ENCODE results near the gene SIPA1L3.

SIPA1L3 gene

DNA sequence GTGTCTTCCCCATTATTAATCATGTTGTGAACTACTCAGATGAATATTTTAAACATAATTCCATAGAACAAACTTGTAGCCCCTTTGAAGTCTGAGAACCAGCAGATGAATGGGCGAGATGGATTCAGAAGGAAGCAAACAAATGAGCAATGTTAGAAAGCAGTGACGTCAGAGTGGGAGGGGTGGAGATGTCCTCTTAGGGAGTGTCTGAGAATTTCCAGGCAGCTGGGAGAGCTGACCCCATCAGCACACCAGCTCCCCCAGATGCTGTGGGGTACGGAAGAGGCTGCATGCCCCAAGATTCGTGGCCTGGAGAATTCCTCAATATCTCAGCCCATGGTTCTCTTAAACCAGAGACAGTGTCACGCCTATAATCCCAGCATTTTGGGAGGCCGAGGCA, 248.4 kb downstream of the SIPA1L3 start:
- DNase-seq (ENCODE audit: low spot score) = no peak

DNA sequence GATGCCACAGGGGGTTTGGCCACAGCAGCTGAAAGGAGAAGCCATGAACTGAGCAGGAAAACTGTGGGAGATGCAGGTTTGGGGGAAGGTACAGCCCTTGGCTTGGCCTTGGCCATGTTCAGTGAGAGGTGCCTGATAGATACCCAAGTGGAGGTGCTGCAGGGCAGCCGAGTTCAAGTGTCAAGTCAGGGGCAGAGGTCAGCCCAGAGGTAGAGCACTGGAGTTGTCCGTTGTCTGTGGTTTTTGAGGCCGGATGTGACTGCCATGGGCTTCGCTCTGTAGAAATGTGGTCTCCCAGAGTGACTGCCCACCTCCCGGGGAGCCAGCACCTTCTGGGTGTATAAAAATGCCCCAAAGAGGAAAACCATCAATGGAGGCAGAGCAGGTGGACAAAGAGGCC, 251.7 kb downstream of the SIPA1L3 start:
- DNase-seq (ENCODE audit: low spot score) = no peak

DNA sequence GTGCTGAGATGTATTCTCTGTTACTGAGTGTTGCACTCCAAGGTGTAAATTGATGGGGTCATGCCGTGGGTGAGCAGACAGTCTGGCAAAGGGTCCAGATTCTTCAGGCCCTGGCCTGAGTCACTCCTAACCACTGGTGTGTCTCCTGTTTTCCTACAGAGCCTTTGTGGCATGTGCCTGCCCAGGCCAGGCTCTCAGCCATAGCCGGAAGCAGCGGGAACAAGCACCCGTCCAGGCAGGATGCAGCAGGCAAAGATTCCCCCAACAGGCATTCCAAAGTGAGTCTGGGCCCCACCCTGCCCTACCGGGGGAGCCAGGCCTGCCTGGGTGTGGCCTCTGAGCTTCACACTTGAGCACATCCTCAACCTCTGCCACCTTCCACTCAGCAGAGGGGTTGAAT, 255.1 kb downstream of the SIPA1L3 start:
- no peak for DNase-seq (ENCODE audit: low spot score)

DNA sequence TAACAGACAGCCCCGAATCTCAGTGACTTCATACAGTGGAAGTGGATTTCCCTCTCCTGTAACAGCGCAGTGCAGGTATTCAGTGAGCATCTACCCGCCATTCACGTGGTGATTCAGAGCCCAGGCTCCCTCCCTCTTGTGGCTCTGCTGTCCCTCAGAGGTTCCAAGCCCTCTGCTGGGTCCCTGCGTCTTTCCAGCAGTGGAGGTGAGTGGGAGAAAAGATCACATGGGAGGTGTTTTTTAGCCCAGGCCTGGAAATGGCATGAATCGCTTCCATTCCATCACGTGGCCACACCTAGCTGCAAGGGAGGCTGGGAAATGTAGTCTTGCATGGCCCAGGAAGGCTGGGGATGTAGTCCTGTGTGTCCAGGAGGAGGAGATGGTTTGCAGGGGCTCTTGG, 255.6 kb downstream of the SIPA1L3 start:
- no peak for DNase-seq (ENCODE audit: low spot score)

DNA sequence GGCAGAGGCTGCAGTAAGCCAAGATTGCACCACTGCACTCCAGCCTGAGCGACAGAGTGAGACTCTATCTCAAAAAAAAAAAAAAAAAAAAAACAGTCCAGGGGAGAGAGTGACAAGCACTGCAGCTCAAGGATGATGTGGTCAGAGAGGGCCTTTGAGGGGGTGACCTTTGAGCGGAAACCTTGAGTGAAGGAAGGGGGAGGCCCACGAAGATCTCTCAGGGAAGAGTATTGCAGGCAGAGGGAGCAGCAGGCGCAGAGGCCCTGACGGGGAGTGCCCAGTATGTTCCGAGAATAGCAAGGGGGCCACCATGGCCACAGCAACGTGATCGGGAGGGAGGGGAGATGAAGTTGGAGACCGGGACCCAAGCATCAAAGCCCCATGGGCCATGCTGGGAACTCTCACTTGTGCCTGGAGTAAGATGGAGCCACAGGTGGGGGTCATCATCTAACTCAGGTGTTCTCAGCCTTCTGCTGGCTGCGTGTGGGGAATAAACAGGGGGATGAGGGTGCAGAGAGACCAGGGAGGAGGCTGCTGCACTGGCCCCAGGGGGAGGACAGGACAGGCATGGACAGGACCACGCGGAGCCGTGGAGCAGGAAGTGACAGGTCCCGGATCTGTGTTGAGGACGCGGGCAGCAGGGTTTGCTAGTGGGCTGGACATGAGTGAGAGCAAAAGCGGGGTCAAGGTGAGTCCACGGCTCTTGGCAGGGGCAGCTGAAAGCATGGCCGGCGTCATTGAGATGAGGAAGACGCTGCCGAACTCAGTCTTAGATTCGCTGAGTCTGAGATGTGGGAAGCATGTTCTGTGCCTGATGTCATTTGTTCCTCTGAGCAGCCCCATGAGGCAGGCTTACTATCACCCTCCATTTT, 256.6 kb downstream of the SIPA1L3 start:
- no peak for DNase-seq (ENCODE audit: low spot score)

DNA sequence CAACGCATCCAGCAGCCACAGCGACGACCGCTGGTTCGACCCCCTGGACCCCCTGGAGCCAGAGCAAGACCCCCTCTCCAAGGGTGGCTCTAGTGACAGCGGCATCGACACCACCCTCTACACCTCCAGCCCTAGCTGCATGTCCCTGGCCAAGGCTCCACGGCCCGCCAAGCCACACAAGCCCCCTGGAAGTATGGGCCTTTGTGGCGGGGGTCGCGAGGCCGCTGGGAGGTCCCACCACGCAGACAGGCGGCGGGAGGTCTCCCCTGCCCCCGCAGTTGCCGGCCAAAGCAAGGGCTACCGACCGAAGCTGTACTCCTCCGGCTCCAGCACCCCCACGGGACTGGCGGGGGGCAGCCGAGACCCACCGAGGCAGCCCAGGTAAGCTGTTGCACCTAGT, 257.5 kb downstream of the SIPA1L3 start:
- DNase-seq (ENCODE audit: low spot score) = no peak

DNA sequence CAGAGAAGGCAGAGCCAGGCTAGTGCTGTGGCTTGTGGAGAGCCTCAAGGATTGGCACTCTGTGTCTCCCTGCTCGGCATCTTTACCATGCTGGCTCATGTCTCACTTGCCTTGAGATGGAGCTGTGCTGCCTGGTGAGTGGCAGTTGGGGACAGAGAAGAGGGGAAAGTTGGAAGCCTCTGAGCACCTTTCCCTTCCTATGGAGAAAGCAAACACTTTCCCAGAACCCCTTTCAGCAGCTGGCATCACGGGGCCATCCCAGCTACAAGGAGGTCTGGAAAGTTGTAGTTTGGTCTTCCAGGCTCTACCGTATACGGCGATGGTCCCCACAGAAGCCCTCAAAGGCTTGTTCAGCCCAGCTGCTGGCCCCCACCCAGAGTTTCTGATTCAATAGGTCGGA, 258.3 kb downstream of the SIPA1L3 start:
- DNase-seq (ENCODE audit: low spot score) = no peak

DNA sequence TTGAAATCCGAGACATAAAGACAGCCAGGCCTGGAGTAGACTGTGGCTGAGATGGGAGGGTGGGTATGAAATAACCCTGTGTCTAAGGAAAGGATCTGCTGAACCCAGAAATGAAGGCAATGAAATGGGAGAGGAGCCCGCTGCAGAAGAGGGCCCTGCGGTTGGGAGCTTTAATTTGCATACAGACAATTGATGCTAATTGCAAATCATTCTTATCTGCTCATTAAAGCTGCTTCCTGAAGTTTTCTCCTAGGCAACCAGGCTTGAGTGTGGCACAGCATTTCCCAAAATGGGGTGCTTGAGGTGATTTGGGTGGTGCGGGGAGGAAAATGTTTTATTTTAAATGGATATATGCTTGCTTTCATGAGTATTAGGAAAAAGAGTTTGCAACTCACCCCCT, 261.6 kb downstream of the SIPA1L3 start:
- no peak for DNase-seq (ENCODE audit: low spot score)

DNA sequence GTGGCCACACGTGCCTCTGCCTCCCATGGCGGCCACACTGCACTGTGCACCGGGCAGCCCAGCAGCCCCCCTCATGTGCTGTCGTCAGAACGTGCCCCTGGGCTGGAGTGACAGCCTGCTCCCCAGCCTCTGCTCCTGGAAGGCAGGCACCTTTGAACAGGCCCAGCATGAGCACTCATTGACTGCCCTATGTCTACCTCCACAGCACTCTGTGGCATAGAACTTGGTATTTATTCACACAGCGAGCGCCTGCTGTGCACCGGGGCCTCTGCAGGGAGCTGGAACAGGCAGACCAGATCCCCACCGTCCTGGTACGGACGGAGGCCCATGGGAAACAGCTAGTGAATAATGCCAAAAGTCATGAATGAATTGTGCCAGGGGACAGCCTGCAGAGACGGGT, 263.3 kb downstream of the SIPA1L3 start:
- DNase-seq (ENCODE audit: low spot score) = no peak

DNA sequence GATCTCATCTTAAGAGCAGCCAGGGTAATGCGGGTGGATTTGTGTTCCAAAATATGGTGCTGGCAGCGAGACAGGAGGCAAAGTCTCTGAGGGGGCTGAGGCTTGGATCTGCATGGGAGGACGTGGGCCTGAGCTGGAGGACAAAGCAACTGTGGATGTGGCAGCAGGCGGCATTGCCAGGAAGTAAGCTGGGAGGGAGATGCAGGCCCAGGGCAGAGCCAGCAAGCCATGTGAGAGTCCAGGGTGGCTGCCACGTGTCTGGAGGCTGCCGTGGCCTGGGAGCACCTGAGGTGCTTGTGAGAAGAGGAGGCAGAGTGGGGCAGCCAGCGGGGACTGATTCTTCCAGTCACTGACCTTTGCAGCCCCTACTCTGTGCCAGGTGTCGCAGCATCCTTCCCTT, 265.0 kb downstream of the SIPA1L3 start:
- DNase-seq (ENCODE audit: low spot score) = no peak

DNA sequence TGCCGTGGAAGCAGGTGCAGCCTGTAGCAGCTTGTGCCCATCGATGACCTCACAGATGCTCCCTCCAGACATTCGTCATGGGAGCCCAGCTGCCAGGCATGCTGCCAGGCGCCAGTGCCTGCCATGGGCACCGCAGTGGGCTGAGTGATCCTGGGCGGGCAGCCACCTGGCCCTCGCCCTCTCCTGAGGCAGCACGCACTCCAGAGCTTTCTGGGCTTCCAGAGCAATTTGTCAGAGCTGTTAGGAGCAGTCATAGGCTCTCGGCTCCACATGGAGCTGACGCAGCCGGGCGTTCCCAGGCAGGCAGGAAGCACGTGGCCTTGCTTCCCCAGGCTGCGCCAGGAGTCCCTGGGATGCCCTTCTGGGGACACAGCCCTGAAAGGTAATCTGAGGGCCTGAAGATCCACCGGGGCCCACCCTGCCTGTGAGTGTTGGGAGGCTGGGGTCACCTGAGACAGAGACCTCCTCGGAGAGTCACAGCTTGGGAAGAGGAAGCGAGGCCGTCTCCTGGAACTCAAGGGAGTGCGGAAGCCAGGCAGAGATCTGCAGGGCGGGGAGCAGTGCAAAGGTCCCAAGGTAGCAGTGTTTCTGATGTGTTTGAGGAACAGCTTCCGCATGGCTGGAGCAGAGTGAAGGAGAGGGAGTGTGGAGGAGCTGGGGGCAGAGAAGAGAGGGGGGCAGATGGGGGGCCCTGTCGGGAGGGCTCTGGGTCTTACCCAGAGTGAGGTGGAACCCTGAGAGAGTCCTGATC, 266.5 kb downstream of the SIPA1L3 start:
- DNase-seq (ENCODE audit: low spot score) = no peak

DNA sequence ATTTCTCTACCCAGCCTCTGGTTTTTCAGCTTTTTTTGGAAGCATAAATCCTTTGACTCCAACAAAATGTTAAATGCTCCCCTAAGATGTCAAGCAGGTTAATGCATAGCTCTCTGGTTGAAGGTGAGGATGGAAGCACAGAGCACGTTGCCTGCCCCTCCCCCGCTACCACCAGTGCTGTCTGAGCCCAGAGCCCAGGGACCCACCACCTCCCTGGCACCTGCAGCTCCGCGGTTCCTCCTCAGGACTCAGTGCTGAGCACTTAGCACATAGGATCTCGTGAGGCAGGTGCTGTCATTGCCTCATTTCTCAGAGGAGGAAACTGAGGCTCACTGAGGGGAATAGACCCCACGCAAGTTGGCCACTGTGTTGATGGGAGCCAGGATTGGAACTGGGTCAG, 268.4 kb downstream of the SIPA1L3 start:
- no peak for DNase-seq (ENCODE audit: low spot score)

DNA sequence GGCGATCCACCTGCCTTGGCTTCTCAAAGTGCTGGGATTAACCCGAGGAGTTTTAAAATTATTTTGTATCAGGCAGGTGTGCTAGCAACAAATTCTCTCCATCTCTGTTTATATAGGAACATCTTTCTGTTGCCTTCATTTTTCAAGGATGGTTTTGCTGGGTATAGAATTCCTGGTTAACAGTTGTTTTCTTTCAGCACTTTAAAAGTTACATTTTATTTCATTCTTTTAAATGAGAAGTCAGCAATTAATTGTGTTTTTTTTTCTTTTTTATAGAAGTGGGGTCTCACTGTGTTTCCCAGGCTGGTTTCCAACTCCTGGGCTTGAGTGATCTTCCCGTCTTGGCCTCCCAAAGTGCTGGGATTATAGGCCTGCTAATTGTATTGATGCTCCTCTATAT, 273.1 kb downstream of the SIPA1L3 start:
- DNase-seq (ENCODE audit: low spot score) = no peak

DNA sequence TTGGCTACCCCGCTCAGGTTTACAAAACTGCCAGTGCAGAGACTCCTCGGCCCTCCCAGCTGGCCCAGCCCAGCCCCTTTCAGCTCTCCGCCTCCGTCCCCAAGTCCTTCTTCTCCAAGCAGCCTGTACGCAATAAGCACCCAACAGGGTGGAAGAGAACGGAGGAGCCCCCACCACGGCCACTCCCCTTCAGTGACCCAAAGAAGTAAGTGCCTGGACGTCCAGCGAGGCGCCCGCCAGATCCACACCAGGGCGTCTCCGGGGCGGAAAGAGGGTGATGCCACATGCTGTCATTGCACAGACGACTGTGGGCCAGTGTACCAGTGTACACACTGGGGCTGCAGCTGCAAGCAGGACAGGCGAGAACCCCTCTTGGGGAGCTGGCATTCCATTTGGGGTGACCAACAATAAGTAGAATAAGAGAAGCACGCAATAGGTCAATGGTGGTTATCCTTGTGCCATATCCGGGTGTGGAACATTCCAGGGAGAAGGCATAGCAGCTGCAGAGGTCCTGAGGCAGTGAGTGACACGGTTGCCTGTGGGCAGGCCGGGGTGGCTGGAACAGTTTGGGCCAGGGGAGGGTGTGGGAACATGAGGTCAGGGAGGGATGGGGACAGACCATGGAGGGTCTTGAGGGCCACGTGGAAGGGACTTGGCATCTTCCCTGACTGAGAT, 275.7 kb downstream of the SIPA1L3 start:
- DNase-seq (ENCODE audit: low spot score) = no peak

DNA sequence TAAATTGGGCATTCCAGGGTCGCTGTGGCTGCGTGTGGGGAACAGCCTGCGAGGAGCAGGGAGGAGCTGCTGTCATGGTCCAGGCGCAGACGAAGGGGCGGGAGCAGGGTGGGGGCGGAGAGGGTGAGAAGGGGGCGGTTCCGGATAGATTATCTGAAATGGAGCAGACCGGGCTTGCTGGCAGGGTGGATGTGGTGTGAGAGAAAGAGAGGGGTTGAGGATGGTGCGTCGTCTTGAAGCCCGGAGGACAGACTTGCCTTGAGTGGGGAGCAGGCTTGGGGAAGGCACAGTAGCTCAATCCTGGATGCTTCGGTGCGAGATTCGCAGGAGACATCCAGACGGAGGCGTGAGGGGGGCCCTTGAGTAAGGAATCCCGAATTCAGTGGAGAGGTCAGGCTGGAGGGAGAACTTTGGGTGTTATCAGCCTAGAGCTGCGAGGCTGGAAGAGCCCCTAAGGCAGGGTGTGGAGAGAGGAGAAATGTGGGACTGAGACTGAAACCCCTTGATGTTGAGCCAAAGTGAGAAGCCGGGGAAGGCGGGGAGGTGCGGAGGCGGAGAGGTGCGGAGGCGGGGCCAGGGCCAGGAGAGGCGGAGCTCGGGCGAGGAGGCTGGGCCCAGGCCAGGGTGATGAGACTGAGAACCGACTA, 276.4 kb downstream of the SIPA1L3 start:
- DNase-seq (ENCODE audit: low spot score) = no peak

DNA sequence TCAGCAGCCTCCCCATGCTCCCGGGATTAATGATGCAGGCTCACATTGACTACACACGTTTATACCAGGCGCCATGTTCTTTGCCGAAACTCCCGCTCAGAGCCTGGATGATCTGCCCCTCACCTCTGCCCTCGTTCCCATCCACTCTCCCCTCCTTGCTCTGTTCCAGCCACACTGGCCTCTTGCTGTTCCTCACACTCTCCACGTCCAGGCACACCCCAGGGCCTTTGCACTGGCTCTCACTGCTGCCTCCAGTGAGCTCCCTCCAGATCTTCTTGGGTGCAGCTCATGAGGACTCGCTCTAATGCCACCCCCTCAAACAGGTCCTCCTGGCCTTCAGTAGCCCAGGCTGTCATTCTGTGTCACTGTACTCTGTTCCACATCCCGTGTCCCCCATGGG, 277.8 kb downstream of the SIPA1L3 start:
- DNase-seq (ENCODE audit: low spot score) = no peak

DNA sequence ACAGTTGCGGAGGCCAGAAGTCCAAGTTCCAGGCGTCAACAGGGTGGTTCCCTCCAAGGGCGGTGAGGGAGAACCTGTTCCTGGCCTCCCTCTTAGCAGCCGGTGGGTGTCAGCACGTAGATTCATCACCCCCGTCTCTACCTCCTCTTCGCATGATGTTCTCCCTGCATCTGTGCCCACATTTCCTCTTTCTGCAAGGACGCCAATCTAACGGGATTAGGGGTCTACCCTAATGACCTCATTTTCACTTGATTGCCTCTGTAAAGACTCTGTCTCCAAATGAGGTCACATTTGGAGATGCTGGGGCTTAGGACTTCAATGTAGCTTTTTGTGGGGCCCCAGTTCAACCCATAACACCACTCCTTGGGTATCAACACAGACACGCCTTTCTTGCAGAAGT, 278.6 kb downstream of the SIPA1L3 start:
- DNase-seq (ENCODE audit: low spot score) = no peak

DNA sequence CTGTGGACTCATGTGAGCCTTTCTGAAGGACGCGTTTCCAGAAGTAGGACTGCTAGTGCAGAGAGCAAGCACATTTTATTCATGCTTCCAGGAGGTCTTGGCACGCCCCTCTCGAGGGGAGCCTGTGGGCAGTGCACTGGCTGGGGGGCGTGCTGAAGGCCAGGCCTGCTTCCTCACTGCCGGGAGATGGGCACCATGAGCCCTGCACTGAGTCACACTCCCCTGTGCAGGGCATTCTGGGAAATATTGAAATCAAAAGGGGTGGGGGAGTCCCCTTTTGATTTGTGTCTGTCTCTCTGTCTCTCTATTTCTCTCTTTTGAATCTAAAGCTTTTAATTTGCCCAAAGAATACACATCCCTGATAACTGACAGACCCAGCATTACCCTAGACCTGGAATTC, 283.1 kb downstream of the SIPA1L3 start:
- no peak for DNase-seq (ENCODE audit: low spot score)

DNA sequence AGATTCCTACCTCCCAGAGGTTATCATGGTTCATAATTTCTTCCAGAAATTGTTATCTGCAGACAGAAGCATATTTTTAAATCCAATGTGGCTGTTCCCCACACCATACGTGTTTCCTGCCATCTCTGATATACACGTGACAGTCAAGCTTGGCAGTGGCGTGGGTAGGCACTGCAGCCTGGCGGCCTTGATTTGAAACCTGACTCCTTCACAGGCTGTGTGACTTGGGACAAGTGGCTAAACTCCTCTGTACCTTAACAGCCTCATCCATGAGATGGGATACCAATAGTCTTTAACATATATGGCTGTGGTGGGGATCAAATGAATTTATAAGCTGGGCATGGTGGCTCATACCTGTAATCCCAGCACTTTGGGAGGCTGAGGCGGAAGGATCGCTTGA, 283.8 kb downstream of the SIPA1L3 start:
- DNase-seq (ENCODE audit: low spot score) = no peak

DNA sequence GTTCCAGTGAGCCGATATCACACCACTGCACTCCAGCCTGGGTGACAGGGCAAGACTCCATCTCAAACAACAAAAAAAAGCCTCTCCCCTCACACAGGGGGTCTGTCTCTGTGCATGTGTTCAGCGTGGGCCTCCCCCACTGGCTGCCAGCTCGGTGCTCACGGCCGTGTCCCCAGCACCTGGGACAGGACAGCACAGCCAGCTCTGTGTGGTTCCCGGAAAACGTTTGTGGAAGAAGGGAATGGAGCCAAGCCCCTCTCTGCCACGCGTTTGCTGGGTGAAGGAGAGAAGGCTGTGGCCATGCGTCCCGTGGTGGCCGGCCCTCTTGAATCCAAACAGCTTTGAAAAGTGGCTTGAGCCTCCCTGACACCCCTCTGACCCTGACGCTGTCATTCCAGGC, 284.7 kb downstream of the SIPA1L3 start:
- no peak for DNase-seq (ENCODE audit: low spot score)

DNA sequence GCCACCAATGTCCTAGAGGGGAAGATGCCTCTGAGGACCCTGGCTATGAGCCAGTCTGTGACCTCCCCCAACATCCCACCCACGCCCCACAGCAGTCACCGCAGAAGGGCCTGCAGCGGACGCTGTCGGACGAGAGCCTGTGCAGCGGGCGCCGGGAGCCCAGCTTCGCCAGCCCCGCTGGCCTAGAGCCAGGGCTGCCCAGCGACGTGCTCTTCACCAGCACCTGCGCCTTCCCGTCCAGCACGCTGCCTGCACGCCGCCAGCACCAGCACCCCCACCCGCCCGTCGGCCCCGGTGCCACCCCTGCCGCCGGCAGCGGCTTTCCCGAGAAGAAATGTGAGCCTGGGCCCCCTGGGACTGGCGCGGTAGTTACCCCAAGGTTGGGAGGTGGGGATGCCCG, 286.4 kb downstream of the SIPA1L3 start:
- DNase-seq (ENCODE audit: low spot score) = no peak

DNA sequence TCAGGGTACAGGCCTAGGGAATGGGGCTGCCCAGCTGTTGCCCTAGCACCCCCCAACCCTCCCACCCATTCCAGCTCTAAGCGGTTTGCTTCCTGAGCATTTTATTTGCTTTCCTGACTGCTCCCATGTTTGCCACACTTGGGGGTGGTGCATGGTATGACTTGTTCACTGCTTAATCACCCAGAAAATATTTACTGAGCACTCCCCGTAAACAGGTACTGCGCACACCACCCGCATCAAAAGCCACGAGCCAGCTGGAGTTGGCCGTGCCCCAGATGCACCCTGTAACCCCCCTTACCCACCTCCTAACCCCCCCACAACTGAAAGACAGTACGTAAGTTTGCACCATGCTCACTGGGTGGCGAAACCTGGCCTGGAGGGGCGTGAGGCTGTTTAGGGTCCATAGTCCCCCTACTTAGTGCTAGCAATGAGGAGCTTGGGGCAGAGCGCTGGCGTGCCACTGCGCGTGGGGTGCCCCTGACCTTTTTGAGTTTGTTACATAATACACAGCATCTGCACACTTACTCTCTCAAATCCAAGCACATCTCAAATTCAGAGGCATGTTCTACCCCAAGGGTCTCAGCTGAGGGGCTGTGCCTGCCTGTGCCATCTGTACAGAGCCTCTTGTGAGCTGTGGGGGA, 287.2 kb downstream of the SIPA1L3 start:
- no peak for DNase-seq (ENCODE audit: low spot score)

Data from hematopoietic multipotent progenitor cell treated with erythropoietin and hydrocortisone succinate and interleukin-3 and kit ligand, for 15 days (in vitro differentiated cells).